ENCODE measurements around the gene DDX10.

Gene DDX10

GRCh38 chr11:108796551-108796950 is 131.7 kb downstream of the DDX10 start:
- H3K27ac ChIP-seq: no peak overlapping the region
- no peak for TF ChIP-seq ZFX (IDR thresholded peaks at IDR 0.05; ENCODE audit: borderline replicate concordance)
- no peak for TF ChIP-seq CTCF (IDR thresholded peaks at IDR 0.05)

- no peak overlapping the region for H3K27ac ChIP-seq
- TF ChIP-seq CTCF (IDR thresholded peaks at IDR 0.05): no peak
- TF ChIP-seq ZFX (IDR thresholded peaks at IDR 0.05; ENCODE audit: borderline replicate concordance): no peak
Measured at GRCh38 chr11:108797578-108798100, 132.8 kb downstream of the DDX10 start.

- H3K27ac ChIP-seq: no peak overlapping the region
- no peak for TF ChIP-seq ZFX (IDR thresholded peaks at IDR 0.05; ENCODE audit: borderline replicate concordance)
- TF ChIP-seq CTCF (IDR thresholded peaks at IDR 0.05): no peak
Measured at GRCh38 chr11:108802492-108802891, 137.6 kb downstream of the DDX10 start.

- TF ChIP-seq ZFX (IDR thresholded peaks at IDR 0.05; ENCODE audit: borderline replicate concordance) (no peak), CTCF (IDR thresholded peaks at IDR 0.05) (no peak)
- H3K27ac ChIP-seq: no peak overlapping the region
Measured at GRCh38 chr11:108803776-108804175, 138.9 kb downstream of the DDX10 start.

- TF ChIP-seq CTCF (IDR thresholded peaks at IDR 0.05): no peak
- TF ChIP-seq ZFX (IDR thresholded peaks at IDR 0.05; ENCODE audit: borderline replicate concordance): no peak
- no peak overlapping the region for H3K27ac ChIP-seq
Measured at GRCh38 chr11:108804511-108804910, 139.6 kb downstream of the DDX10 start.

GRCh38 chr11:108805030-108805429 is 140.2 kb downstream of the DDX10 start:
- TF ChIP-seq CTCF (IDR thresholded peaks at IDR 0.05) (no peak), ZFX (IDR thresholded peaks at IDR 0.05; ENCODE audit: borderline replicate concordance) (no peak)
- no peak overlapping the region for H3K27ac ChIP-seq

GRCh38 chr11:108807262-108807661 is 142.4 kb downstream of the DDX10 start:
- no peak for TF ChIP-seq ZFX (IDR thresholded peaks at IDR 0.05; ENCODE audit: borderline replicate concordance)
- no peak for TF ChIP-seq CTCF (IDR thresholded peaks at IDR 0.05)
- H3K27ac ChIP-seq: no peak overlapping the region
